Erythroblast (primary cell): Measurements from ENCODE around the gene PRDX3.

Experiments
- GATA1 ChIP-seq: IDR thresholded peaks from 2 replicates; pipeline ENCODE4 v1.6.1; 2011; ENCODE audit warnings: low read depth, mild to moderate bottlenecking, control low read depth, low read length, moderate library complexity
- POLR2A ChIP-seq: IDR thresholded peaks from 2 replicates; pipeline ENCODE4 v1.6.1; 2011; ENCODE audit warnings: mild to moderate bottlenecking, low read length

DNA sequence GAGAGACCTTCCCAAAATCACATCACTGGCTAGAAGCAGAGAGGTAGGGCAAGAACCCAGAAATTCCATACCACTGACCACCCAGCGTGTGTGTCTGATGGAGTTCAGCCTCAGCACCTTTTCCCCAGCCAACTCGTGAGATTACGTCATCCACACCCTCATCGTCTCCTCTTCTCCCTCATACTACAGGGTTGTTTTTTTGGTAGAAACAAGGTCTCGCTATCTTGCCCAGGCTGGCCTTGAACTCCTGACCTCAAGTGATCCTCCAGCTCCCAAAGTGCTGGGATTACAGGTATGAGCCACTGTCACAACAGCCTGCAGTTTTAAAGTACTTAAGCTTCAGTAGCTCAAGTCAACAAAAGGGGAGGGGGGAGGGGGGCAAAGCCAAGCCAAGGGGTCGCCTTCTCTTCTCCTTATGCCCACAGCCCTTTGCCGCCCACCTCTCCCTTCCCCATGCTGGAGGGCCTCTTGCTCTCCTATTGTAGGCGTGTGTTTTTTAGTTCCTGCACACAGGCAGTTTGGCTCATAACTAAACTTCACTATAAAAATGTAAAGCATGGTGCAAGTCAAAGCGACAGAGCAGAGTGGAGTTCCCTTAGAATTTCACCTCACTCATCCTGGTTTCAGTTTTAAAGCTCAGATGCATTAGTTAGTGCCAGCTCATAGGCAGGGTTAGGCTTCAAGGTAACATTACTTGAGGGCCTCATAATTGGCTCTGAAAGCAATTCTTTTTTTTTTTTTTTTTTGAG, 5.2 kb upstream of the PRDX3 start:
- TF ChIP-seq POLR2A (no peak), GATA1 (no peak)
